ENCODE results near the gene GNL2. TPM values are rescaled to one million over a fixed set of nuclear protein-coding genes. Genes with fewer than 3 reads are reported as not detected.

The GNL2 gene
- total and polyA plus RNA-seq, 9 of the 15 experiments (the other 6 are each of a cell fraction or from before 2014, with no cell fraction given), result 156 to 371 (median 263) TPM

GRCh38 chr1:37595440-37596181 lies at the start of gene GNL2 (continued):
- no peak for TF ChIP-seq NR0B1 (IDR thresholded peaks at IDR 0.05; ENCODE audit: partially characterized antibody)
- TF ChIP-seq, protein P1, sequence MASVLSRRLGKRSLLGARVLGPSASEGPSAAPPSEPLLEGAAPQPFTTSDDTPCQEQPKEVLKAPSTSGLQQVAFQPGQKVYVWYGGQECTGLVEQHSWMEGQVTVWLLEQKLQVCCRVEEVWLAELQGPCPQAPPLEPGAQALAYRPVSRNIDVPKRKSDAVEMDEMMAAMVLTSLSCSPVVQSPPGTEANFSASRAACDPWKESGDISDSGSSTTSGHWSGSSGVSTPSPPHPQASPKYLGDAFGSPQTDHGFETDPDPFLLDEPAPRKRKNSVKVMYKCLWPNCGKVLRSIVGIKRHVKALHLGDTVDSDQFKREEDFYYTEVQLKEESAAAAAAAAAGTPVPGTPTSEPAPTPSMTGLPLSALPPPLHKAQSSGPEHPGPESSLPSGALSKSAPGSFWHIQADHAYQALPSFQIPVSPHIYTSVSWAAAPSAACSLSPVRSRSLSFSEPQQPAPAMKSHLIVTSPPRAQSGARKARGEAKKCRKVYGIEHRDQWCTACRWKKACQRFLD (CRISPR knock-in tag; IDR thresholded peaks at IDR 0.05), result 0 out of 2 replicates have a peak, but pooled peaks have one; percentile 24
- no peak for TF ChIP-seq NONO (IDR thresholded peaks at IDR 0.05; ENCODE audit: low read depth in 2 of 2, low read length in 1 of 2)
- peak; percentile 47; the same call in 1 of the 2 replicates for TF ChIP-seq FOXP4 (CRISPR knock-in tag; IDR thresholded peaks at IDR 0.05; ENCODE audit: borderline replicate concordance)
- TF ChIP-seq DIDO1 (tag; IDR thresholded peaks at IDR 0.05; ENCODE audit: low read depth), result peak; percentile 67; the same call in 1 of the 2 replicates
- TF ChIP-seq NR3C1 (CRISPR knock-in tag; IDR thresholded peaks at IDR 0.05), result no peak
- 0 out of 2 replicates have a peak, but pooled peaks have one; percentile 10 for TF ChIP-seq DPF2 (IDR thresholded peaks at IDR 0.05)
- peak; percentile 99 for TF ChIP-seq CREM (IDR thresholded peaks at IDR 0.05; ENCODE audit: low read depth)
- TF ChIP-seq PTTG1 (tag; IDR thresholded peaks at IDR 0.05; ENCODE audit: low read depth), result no peak
- peak; percentile 32; the same call in 1 of the 2 replicates for TF ChIP-seq ZBTB1 (CRISPR knock-in tag; IDR thresholded peaks at IDR 0.05; ENCODE audit: borderline replicate concordance, low read depth)
- peak; percentile 88 for TF ChIP-seq CBFB (CRISPR knock-in tag; IDR thresholded peaks at IDR 0.05)
- 0 out of 2 replicates have a peak, but pooled peaks have one; percentile 43 for TF ChIP-seq THAP7 (CRISPR knock-in tag; IDR thresholded peaks at IDR 0.05)
- TF ChIP-seq, protein P2, sequence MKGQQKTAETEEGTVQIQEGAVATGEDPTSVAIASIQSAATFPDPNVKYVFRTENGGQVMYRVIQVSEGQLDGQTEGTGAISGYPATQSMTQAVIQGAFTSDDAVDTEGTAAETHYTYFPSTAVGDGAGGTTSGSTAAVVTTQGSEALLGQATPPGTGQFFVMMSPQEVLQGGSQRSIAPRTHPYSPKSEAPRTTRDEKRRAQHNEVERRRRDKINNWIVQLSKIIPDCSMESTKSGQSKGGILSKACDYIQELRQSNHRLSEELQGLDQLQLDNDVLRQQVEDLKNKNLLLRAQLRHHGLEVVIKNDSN (CRISPR knock-in tag; IDR thresholded peaks at IDR 0.05), result peak; percentile 97
- TF ChIP-seq ZNF589 (CRISPR knock-in tag; IDR thresholded peaks at IDR 0.05; ENCODE audit: low read depth), result no peak
- TF ChIP-seq, protein P3, sequence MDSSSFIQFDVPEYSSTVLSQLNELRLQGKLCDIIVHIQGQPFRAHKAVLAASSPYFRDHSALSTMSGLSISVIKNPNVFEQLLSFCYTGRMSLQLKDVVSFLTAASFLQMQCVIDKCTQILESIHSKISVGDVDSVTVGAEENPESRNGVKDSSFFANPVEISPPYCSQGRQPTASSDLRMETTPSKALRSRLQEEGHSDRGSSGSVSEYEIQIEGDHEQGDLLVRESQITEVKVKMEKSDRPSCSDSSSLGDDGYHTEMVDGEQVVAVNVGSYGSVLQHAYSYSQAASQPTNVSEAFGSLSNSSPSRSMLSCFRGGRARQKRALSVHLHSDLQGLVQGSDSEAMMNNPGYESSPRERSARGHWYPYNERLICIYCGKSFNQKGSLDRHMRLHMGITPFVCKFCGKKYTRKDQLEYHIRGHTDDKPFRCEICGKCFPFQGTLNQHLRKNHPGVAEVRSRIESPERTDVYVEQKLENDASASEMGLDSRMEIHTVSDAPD (CRISPR knock-in tag; IDR thresholded peaks at IDR 0.05), result no peak
- TF ChIP-seq TRIM28 (IDR thresholded peaks at IDR 0.05), result no peak
- TF ChIP-seq ZNF282 (CRISPR knock-in tag; IDR thresholded peaks at IDR 0.05), result no peak
- TF ChIP-seq SNRNP70 (optimal IDR thresholded peaks at IDR 0.05; ENCODE audit: low read depth, low read length), result no peak
